ENCODE measurements around the gene TNFRSF13B.
"Not testable (repeated sequence)": the region's sequence is repeated elsewhere in the genome, so short reads cannot be mapped to it uniquely, and the experiment has no call there.

- TF ChIP-seq CTCF, POLR2A (IDR thresholded peaks at IDR 0.05): not testable (repeated sequence)
These were observed 31.1 kb upstream of the TNFRSF13B start for GRCh38 chr17:17002731-17003715.
